KOPT-K1 (cell line): ENCODE measurements around the gene GABRR3.

ENCODE experiments used
- H3K27ac ChIP-seq: fragments of 200-600 bp; sonication (generic); 2 replicates; pipeline ENCODE4 v1.5.1; 2016; ENCODE audit warnings: antibody characterized with exemption, mild to moderate bottlenecking, low read depth, low read length; ENCODE audit not compliant: poor library complexity, severe bottlenecking
- H3K36me3 ChIP-seq: fragments of 200-600 bp; sonication (generic); 2 replicates; pipeline ENCODE4 v1.5.1; 2017; ENCODE audit warnings: antibody characterized with exemption, mild to moderate bottlenecking, low read length, moderate library complexity; ENCODE audit not compliant: insufficient read depth
- H3K9me3 ChIP-seq: fragments of 200-600 bp; sonication (generic); 2 replicates; pipeline ENCODE4 v1.5.1; 2017; ENCODE audit warnings: antibody characterized with exemption, low read length, mild to moderate bottlenecking; ENCODE audit not compliant: insufficient read depth, poor library complexity, severe bottlenecking

GABRR3 gene

DNA sequence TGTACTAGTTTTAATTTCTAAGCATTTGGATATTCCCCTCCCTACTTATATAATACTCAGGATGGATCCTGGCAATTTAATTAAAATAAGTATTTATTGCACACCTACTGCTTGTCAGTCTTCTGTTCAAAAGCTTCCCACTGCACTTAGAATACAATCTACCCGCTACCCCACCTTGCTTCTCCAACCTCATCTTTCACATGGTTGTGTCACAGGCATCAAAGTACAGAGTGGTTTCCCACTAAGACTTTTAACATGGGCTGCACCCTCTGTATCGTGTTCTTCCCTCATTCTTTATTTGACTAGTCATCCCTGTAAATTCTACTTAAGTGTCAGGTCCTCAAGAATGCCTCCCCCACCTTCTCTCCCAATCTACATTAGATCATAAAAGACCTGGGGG, 97.9 kb downstream of the GABRR3 start:
- Histone ChIP-seq H3K27ac (no peak overlapping the region), H3K9me3 (no peaks in the 10 kb centered on the region), H3K36me3 (no peaks in the 10 kb centered on the region)

GRCh38 chr3:97935842-97936241, 99.3 kb downstream of the GABRR3 start:
- H3K9me3 ChIP-seq, result no peaks in the 10 kb centered on the region
- H3K27ac ChIP-seq, result no peak overlapping the region
- no peaks in the 10 kb centered on the region for H3K36me3 ChIP-seq
